IPS DF 4.7 (cell line): Measurements from ENCODE around the gene DOCK9.
"Not testable (repeated sequence)": the region's sequence is repeated elsewhere in the genome, so short reads cannot be mapped to it uniquely, and the experiment has no call there.

Experiments
- DNase-seq: peaks from one replicate; pipeline ENCODE4 v3.0.0-alpha.2; 2013; ENCODE audit warnings: low spot score; ENCODE audit errors: extremely low read depth

DOCK9 gene

DNA sequence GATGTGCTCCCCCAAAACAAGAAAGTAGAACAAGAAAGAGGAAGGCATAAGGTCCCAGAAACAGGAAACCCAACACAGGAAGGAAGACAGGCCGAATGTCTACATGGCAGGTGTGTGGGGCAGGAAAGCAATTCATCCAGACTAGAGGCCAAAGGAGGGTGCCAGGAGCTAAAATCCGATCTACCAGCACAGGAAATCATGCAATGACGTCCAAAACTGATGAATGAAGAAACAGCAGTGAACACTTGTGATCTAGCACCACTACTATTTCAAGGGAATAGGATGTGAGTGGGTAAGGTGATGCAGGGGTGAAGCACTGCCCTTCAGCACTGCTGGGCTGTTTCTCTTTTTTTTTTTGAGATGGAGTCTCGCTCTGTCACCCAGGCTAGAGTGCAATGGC lies 59.1 kb downstream of the DOCK9 start:
- no peak for DNase-seq

DNA sequence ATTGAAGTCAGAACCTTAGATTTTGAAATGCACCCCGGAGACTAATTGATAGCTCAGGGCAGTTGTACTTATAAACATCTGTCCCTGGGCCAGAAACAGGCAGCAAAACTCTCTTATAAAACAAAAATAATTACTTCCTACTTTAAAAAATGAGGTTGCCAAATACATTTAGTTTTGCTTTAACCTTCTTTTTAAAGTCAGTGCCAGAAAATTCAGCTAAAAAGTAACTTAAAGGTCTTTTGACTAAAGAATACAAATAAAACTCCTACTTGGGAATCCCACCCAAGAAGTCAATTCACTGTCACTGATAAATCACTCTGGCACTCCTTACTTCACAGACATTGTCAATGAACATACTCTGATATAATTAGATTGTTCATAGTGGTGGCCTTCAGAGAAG lies 60.7 kb downstream of the DOCK9 start:
- no peak for DNase-seq

DNA sequence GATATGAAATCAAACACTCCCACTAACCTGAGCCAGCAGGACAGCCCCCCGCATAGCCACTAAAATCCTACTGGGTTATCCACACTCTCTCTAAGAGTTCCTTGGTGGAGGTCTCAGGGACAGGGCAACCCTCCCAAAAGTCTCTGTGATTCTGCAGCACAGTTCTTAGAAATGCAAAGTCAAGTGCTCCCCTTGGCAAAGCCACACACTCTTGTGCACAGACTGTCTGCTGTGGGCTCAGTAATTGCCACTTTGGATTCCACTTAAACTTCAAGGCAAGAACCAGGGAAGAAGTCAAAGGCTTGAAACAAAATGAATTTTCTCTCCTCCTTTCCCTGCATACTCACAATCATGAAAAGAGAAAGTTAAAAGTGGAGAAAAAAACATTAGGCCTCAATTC lies 61.5 kb downstream of the DOCK9 start:
- DNase-seq, result no peak

DNA sequence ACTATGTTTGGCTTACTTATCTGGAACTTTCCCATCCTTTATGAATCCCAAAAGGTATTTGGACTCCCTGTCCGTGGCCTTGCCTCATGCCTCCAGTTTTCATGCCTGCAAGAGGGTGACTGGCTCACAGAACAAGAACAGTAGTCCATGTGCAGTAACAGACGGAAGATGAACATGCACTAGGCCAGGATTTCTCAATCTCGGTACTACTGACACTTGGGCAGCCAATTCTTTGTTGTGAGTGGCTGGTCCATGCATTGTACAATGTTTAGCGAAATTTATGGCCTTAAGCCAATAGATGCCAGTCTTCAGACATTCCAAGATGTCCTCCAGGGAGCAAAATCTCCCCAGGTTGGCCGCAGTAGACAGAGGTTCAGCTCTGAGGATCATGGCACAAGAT lies 61.9 kb downstream of the DOCK9 start:
- DNase-seq, result no peak

DNA sequence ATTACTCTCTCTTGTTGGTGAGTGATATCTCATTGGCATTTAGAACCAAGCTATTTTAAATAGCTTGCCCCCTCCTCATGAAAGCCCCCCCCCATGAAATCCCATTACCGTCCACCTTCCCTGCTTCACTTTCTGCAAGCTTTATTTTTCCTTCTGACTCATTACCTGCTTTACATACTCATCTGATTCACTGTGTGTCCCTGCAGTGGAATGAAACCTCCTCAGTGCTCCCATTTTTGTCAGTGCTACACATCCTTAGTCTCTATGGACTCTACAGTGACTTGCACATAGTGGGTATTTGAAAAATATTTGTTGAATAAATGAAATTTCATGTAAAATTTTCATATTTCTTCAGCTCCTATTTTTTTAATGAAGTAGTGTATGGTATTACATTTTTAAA lies 62.3 kb downstream of the DOCK9 start:
- no peak for DNase-seq

DNA sequence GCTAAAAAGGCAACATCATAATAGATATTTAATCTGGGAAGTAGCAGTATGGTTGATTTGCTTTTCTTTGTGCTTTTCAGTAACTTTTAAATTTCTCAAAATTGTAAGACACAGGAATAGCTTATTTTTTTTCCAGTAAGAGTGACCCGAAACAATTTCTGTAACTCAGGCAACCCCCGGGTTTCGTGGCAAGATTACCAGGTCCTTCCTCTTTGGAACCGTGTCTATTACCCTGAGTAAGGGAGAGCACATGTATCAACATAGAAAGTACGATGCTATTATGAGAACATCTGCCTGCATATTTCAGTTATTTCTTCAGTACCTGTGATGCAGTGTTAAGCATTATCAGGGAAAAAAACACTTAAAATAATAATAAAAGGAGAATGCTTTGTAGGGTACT lies 64.1 kb downstream of the DOCK9 start:
- DNase-seq, result no peak

DNA sequence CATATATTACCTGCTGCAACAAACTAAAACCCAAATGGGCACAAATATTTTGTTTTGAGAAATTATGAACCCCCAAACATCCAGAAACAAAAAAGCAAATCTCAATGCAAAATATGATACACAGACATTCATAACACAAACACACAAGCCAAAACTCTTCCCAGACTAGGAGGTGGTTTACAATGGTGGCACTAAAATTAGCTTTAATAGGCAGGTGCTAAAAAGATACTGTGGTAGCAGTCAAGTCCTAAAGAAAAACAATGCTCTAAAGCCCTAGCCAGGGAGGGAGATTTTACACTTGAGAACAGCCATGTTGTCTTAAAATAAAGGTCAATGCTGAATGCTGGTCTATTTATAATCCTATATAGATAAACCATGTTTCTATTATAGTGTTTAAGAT lies 65.0 kb downstream of the DOCK9 start:
- no peak for DNase-seq

DNA sequence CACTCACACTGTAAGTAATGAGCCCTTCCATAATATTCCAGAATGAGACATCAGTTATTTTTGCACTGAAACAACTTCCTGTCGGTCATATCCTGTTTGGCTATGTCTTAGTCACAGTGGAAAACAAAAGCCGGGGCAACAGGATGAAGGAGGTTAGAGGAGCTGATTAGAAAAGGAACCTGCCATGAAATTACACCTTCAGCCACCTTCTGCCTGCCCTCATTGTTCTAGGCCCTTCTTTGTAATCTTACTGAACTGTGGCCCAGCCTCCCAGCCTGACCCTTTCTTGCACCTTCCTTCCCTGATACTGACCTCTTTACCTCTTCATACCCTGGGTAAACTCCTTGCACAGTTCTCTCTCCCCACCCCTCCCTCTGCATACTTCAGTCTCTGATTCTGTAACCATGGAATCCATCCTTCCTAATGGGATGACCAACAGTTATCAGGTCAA lies 67.3 kb downstream of the DOCK9 start:
- no peak for DNase-seq

DNA sequence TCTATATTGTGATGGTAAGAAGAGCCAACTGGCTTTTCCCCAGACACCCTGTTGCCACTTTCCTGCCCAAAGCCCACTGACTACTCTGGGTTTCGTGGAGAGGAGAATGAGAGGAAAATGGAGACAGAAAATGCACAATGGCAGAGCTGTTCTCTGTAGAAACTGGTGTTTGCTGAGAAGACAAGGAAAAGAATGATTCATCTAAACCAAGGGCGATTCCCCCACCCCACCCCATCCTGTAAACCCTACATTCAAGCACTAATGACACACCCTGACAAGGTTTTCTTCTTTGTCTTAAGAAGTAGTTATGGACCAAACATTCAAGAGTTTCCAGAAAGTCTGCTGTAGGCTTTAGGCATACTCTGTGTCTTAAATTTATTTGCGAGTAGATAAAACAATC lies 68.8 kb downstream of the DOCK9 start:
- no peak for DNase-seq

DNA sequence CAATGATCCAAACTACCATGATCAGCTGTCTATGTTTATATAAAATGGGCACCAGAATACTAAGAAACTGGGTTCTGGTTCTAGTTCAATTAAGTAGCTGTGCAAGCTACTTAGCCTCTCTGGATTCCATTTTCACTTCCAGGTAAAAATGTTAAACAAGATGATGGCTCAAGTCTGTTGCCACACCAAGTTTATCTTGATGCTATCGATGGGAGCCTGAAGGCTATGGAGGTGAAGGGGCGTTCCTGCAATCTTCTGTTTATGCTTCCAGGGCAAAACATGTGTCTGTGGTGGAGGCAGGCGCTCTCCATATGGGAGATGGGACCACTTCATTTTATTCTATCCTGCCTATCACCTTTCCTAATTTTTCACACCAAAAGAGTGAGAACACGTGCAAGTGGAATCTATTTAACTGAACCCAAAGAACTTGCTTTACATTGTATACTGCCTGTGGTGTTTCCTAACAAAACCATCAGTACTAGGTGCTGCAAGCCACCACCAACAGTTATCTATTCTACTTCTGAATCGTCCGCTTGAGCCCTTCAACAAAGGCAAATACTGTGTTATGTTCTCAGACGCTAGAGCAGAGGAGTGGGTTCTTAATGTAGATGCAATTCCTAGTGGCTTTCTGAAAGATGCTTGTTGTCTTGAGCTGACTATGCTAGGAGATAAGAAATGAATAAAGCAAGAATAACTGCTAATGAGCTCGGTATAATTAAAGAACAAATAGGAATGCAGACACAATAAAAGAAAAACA lies 70.9 kb downstream of the DOCK9 start:
- no peak for DNase-seq

DNA sequence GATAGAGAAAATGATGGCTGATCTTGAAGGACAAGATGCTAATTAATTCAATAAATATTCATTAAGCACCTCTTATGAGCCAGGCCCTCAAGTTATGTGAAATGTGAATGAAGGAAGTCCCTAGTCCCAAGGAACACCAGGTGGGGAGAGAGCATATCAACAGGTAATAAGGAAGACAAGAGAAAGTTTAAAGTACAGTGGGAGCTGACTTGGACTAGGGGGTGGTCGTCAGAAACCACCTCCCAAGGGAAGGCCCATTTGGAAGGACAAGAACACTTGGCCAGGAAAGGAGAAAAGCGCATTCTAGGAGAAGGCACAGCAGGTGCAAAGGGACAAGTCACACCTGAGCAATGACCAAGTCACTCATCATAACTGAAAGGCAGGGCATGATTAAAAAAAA lies 72.7 kb downstream of the DOCK9 start:
- DNase-seq, result no peak

DNA sequence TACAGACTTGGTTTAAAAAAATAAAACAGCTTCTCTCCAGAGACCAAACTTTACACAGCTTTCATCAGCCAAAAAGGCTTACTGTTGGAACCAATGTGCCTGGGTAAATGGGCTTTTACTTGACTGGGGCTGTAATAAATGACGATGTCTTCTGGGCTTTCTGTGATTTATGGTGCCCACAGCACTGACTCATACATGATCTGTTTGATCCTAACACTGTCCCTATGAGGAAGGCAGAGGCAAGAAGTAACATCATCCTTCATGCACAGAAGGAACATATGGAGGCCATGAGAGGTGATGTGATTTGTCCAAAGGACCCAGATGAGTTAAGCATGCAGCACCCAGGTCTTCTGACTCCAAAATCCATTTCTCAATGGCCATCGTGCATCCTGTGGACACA lies 77.4 kb downstream of the DOCK9 start:
- no peak for DNase-seq

DNA sequence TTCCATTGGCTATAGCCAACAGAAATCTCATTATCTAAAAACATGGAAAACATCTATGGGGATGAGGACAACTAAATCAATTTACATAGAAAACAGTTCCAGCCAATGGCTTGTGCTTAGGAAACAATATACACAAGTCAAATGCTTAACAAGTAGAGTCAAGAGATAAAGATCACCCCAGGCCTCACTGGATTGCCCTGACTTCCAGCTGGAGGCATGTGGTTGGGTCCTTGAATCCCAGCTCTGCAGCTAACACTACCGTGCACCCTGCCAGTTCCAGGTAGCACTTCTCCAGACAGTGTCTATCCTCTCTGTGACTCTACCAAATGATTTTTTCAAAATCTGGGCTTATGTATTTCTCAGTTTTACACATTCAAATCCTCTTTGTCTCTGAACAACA lies 80.2 kb downstream of the DOCK9 start:
- no peak for DNase-seq

DNA sequence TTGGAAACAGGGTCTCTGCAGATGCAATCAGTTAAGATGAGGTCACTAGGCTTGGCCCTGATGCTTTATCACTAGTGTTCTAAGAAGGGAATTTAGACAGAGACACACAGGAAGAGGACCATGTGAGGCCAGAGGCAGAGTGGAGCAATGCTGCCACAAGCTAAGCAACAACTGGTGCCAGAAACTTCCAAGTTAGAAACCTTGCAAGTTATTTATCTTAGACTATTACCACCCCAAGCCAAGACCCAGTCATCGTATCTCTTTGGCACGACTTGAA lies 81.1 kb downstream of the DOCK9 start:
- no peak for DNase-seq

DNA sequence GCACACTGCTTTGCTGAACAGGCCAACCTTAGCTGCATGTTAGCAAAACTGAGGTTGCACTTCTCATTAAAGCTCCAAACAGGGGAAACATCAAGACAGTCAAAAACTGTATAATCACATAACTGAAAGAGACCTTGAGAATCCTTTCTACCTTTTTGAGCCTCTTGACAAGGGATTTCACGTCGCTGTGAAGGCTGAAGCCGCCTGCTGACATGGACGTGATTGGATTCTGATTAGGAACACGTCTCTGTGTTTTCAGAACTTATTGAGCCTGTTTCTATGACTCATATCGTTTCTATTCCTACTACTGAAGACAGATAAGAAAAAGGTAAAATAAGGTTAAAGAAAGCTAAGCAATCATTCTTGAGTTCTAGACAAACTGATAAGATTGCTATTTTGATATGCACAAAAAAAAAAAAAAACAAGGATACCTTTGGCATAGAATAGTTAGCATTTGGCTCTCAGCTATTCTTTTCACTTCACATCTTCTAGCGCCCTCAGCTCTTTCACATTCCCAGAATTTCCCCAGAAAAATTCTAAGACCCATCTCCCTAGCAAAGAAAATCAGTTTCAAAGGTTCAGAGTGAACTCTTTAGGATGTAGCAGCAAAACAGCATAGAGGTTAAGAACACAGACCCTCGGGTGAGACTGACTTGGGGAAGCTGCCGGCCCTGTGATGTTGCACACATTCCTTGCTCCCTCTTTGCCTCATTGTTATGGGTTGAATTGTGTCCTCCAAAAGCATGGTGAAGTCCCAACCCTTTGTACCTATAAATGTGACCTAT lies 81.6 kb downstream of the DOCK9 start:
- DNase-seq, result no peak

DNA sequence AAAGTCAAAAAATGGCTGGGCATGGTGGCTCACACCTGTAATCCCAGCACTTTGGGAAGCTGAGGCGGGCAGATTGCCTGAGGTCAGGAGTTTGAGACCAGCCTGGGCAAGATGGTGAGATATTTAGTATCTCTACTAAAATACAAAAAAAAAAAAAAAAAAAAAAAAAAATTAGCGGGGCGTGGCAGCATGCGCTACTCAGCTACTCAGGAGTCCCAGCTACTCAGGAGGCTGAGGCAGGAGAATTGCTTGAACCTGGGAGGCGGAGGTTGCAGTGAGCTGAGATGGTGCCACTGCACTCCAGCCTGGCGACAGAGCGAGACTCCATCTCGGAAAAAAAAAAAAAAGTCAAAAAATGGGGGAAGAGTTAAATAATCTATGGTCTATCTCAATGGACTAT lies 83.0 kb downstream of the DOCK9 start:
- not testable (repeated sequence) for DNase-seq

DNA sequence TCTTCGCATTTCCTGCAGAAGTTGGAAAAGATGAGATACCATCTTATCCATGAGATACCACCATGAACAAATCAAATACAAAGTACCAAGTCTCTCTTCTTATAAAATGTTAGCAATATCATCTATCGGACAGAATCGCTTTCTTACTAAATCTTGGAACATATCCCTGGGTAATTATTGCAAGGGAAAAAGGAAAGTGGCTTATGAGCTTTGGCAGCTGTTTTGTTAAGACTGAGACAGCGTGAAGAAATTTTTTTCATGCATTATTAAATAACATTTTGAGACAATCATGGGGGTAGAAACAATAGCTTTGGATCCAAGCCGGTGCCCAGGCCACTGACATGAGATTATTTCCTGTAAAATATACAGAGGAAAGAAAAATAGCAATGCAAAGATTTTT lies 84.5 kb downstream of the DOCK9 start:
- no peak for DNase-seq

DNA sequence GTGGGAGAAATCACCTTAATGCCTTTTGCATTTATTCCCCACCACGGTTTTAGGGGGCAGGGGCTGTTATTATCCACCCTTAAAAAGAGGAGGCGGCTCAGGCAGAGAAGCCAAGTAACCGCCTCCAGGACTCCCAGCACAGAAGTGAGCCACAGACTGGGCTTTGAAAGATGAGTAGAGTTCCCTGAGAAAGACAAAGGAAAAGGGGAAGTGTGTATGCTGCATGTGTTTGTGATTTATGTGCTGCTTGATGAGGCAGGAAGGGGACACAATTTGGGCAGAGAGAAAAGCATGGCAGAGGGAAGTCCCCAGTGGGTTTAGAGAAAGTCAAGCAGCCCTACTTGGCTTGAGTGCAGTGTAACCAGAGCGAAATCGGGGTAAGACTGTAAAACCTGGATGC lies 85.0 kb downstream of the DOCK9 start:
- DNase-seq, result no peak

DNA sequence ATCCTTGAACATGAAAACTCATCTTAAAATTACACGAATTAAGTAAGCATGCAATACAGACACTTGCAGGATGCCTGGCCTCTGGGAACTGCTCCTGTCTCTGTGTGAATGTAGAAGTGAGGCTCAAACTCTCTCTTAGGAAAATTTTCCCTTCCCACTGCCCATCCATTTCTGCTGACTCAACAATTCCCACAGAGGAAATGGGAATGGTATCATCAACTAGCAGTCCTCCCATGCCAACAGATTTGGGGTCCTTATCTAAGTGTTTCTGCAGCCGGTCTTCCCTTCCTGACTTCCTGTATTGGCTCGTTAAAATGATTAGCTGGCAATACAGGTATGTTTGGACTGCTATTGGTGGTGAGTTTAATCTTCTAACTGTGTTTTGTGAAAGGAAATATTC lies 85.8 kb downstream of the DOCK9 start:
- DNase-seq, result no peak

DNA sequence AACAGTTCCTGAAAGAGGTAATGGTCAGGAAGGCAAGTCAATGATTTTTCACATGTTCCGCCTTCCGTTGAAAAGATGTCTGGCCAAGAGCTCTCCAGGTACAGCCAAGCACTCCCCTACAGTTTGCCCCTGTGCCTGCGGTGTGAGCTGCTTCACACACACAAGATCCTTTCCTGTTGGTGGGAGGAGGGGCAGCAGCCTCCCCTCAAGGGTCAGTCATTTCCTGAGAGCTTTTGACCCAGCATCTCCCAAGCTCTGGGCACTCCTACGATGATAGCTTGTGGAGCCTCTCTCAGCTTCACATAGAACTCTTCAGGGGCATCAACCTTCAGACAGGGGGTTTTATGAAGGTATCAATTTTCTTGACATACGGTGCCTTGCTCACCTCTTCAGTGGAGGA lies 86.9 kb downstream of the DOCK9 start:
- DNase-seq, result no peak

DNA sequence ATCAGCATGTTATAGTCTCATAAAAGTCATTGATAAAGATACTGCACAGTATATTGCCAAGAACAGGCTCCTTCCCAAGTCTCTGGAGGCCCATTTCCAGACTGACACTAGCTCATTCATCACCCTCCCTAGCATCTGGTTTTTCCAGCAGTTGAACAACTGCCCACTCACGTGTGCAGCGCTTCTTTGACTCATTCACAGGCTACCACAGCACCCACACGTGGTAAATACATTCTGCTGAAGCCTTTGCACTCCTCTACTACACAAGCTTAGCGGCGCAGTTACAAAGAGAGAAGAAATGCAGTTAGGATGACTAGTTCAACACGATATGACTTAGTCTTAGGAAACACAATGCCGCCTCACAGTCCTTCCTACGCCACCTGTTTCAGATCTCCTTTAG lies 87.7 kb downstream of the DOCK9 start:
- no peak for DNase-seq

DNA sequence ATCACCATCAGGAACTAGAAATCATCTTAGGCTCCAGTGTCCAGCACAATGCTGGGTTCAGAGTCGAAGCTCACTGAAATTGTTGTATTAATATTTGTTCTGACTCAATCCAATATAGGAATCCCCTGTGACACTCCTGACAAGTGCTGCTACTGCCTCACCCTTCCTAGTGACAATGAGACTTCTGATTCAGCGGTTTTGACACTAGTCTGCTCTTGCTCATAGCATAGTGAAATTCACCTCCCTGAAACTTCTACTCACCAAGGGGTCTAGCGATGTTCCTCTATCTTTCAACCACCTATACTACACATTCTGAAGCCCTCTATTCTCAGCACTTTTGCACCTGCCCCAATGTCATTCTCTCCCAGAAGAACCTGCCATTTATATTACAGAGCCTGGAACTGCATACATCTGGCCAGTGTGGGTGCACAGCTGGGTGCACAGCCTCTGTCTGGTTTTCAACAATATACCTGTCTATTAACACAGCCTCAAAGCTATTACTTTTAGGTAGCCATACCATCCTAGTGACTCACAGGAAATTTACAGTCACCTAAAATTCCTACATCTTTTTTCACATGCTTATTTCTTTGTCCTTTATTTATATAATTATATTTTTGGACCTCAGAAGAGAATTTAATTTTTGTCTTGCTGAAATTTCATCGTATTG lies 88.3 kb downstream of the DOCK9 start:
- no peak for DNase-seq

DNA sequence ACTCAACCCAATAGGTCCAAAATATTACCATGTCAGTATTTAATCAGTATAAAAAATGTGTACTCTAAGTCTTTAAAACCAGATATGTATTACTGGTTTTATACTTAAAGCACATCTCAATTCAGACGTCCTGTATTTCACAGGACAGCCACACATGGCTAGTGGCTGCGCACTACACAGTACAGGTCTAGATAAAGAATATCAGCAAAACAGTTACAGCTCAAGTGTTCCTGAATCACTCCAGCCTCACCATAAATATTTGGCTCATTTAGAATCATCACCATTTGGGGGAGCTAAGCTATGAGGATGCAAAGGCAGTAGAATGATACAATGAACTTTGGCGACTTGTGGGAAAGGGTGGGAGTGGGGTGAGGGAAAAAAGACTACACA lies 89.0 kb downstream of the DOCK9 start:
- DNase-seq, result no peak
